Measurements from ENCODE around the gene CFAP251.
"Not testable (repeated sequence)": the region's sequence is repeated elsewhere in the genome, so short reads cannot be mapped to it uniquely, and the experiment has no call there.

CFAP251 gene, protein sequence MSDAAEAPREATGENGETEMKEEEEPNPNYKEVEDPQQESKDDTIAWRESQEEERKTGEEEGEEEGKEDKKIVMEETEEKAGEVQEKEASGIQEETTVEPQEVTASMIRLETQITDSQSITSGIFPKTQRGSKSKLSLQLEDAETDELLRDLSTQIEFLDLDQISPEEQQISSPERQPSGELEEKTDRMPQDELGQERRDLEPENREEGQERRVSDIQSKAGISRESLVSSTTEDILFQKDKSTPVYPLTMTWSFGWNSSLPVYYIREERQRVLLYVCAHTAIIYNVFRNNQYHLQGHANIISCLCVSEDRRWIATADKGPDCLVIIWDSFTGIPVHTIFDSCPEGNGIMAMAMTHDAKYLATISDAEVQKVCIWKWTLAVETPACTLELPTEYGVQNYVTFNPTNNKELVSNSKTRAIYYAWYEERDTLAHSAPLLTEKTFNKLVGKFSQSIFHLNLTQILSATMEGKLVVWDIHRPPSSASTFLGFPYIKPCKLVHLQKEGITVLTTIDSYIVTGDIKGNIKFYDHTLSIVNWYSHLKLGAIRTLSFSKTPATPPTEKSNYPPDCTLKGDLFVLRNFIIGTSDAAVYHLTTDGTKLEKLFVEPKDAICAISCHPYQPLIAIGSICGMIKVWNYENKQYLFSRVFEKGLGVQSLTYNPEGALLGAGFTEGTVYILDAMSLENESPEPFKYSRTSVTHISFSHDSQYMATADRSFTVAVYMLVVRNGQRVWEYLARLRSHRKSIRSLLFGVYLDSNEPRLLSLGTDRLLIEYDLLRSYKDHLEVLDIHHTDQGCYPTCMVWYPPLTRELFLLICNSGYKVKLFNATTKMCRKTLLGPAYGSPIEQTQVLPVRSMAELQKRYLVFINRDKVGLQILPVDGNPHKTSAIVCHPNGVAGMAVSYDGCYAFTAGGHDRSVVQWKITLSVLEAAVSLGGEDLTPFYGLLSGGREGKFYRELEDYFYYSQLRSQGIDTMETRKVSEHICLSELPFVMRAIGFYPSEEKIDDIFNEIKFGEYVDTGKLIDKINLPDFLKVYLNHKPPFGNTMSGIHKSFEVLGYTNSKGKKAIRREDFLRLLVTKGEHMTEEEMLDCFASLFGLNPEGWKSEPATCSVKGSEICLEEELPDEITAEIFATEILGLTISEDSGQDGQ

DNA sequence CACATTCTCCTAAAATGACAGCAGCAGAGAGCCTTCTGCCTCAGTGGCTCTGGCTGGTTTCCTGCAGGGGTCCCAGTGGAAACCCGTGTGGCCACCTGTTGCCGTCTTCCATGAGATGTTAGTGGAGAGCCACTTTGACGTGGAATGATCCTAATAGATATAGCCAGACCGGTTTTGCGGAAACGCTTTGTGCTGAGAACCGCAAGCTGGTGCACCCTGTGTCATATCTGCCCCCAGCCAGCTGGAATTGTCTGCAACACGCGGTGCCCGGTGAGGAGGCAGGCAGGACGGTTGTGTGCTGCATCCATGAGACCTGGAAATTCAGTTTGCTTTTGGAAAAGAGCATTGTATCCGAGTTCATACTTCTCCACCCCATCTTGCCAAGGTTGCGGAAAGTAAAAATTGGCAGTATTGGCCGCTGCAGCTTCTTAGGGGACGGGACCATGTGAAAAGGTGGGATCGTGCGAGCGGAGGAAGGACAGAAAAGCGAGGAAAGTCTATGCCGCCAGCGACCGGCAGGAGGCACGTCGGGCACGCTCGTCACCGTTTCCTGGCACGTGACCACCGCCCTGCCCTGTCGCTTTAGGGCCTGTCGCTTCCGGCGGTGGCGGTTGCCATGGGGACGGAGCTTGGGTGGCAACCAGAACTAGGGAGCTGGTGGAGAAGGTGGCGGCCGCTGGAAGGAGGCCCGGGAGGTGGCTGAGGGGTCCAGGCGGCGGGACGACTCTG, at the start of gene CFAP251:
Gene CFAP251 (plus strand): TSS at position 643 of the 729 bp plus-strand sequence. CDS start 2,714 bp downstream, outside the sequence.
- DNase-seq (ENCODE audit: low read depth), result peak; percentile 83

GRCh38 chr12:121869229-121869628, 49.2 kb upstream of the CFAP251 start:
- not testable (repeated sequence) for DNase-seq (ENCODE audit: low read depth)

DNA sequence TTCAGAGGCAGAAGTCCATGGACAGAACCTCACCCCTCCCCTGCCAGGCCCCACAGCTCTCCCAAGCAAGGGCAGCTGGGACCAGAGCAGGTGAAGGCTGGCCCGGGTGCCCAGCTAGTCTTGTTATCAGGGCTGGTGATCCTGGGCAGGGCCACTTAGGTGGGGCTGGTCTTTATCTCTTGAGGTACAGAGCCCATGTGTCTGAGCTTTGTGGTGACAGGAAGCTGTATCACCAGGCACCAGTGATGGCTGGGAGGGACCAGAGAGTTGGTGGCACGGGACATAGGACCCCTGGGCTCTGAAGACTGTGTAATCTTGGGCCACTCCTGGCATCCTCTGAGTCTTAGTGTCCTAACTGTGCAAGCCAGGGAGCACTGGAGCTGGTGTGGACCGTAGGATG, 46.9 kb upstream of the CFAP251 start:
- peak; percentile 68 for DNase-seq (ENCODE audit: low read depth)

- DNase-seq (ENCODE audit: low read depth), result no peak
Observed at GRCh38 chr12:121872546-121873215, 45.7 kb upstream of the CFAP251 start.

DNA sequence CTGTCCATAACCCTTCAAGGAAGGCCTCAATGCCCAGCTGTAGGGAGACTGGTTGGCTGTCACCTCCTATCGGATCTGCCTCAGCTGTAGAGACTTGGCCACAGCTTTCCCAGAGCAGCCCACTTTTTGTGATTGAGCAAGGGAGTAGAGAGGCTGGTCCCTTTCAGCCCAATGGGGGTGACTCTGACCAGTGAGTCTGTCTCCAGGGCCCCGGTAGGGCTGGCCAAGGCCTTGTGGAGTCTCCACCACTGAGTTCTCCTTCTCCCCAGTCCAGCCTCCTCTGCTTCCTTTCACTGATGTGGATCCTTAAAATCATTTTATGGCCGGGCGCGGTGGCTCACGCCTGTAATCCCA, 45.2 kb upstream of the CFAP251 start:
- no peak for DNase-seq (ENCODE audit: low read depth)

DNA sequence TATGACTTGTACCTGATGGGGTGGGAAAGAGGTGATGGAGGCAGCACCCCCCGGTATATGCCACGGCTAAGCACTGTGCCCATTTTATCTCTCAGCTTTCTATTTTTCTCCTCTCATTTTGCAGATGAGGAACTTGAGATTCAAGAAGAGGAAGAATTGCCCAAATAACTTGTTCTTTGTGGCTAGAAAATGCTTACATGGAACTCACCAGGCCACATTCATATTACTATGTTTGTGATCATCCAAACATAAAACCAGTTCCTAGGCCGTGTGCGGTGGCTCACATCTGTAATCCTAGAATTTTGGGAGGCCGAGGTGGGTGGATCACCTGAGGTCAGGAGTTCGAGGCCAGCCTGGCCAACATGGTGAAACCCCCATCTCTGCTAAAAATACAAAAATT, 44.3 kb upstream of the CFAP251 start:
- DNase-seq (ENCODE audit: low read depth), result no peak

- no peak for DNase-seq (ENCODE audit: low read depth)
Observed at GRCh38 chr12:121875582-121875981, 42.8 kb upstream of the CFAP251 start.

GRCh38 chr12:121876080-121876447, 42.3 kb upstream of the CFAP251 start:
- DNase-seq (ENCODE audit: low read depth), result not testable (repeated sequence)

- no peak for DNase-seq (ENCODE audit: low read depth)
Observed at GRCh38 chr12:121883315-121883660, 35.1 kb upstream of the CFAP251 start.

- DNase-seq (ENCODE audit: low read depth), result not testable (repeated sequence)
Observed at GRCh38 chr12:121885129-121885528, 33.3 kb upstream of the CFAP251 start.

GRCh38 chr12:121888083-121888477, 30.3 kb upstream of the CFAP251 start:
- no peak for DNase-seq (ENCODE audit: low read depth)

DNA sequence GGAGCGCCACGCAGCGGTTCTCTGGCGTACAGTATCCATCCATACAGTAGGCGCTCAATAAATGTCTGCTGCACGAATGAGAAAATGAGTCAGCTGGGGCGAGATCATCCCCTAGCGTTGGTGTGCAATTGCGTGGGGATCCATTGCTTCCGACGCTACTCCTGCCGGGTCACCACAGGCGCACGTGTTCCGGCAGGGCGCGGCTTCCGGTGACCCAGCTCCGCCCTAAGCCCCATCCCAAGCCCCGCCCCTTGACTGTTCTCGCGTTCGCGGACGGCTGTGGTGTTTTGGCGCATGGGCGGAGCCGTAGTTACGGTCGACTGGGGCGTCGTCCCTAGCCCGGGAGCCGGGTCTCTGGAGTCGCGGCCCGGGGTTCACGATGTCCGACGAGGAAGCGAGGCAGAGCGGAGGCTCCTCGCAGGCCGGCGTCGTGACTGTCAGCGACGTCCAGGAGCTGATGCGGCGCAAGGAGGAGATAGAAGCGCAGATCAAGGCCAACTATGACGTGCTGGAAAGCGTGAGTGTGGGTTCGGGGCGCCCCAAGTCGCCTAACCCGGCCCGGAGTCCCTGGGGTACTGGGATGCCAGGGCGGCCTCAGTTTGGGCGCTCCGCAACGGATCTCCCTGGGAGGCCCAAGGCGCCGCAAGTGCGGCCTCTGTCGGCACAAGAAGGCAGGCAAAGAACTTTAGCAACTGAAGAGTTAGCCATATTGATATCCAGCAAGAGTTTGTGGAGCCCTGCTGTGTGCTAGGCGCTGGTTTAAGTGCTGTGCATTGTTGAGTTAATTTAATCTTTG, 29.7 kb upstream of the CFAP251 start, which contains the start of gene PSMD9:
Gene PSMD9 (plus strand): TSS at position 313 of the 796 bp plus-strand sequence. CDS start 67 bp downstream, at position 380.
- DNase-seq (ENCODE audit: low read depth), result peak; percentile 98

- peak; percentile 32 for DNase-seq (ENCODE audit: low read depth)
Observed at GRCh38 chr12:121889274-121889624, 29.1 kb upstream of the CFAP251 start.

DNA sequence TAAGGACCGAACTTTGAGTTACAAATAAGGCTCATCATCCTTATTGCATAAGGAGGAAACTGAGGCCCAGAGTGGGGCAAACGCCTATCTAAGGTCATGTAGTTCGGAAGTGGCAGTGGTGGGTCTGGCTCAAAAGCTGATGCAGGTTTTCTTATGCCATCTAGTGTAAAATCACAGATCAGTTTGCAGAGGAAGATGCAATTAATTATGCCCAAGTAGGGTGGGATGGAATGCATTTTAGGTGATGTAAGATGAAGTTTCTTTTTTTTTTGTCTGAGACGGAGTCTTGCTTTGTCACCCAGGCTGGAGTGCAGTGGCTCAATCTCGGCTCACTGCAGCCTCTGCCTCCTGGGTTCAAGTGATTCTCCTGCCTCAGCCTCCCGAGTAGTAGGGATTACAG, 28.7 kb upstream of the CFAP251 start:
- DNase-seq (ENCODE audit: low read depth), result not testable (repeated sequence)

DNA sequence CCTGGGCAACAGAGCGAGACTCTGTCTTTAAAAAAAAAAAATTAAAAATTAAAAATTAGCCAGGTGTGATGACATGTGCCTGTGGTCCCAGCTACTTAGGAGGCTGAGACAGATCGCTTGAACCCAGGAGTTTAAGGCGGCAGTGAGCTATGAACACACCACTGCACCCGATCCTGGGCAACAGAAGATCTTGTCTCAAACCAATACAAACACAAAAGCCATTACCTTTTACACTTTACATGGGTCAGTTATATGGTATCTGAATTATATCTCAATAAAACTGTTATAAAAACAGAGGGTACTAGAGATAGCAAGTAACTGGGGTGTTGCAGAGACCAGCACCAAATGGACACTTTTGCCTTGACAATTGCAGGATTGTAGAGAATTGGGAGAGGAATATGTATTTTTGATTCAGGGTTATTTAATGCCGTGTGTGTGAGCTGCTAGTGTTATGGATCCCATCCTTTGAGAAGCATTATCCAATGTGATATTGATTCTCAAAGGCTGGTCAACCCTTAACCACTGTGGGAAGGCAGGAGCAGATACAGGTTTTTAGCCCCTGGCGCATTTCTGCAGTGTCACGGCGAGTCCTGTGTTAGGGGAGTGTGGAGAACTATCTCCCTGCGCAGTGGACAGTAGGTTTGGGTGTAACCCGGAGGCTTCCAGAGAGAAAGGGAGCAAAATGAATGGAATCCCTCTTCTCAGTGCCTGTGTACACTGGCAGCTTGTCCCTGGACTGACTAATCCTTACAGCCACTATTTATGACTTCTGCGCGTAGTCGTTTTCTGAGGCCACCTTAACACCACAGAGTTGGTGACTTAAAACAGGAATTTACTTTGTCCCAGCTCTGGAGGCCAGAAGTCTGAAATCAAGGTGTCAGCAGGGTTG, 25.5 kb upstream of the CFAP251 start:
- no peak for DNase-seq (ENCODE audit: low read depth)

DNA sequence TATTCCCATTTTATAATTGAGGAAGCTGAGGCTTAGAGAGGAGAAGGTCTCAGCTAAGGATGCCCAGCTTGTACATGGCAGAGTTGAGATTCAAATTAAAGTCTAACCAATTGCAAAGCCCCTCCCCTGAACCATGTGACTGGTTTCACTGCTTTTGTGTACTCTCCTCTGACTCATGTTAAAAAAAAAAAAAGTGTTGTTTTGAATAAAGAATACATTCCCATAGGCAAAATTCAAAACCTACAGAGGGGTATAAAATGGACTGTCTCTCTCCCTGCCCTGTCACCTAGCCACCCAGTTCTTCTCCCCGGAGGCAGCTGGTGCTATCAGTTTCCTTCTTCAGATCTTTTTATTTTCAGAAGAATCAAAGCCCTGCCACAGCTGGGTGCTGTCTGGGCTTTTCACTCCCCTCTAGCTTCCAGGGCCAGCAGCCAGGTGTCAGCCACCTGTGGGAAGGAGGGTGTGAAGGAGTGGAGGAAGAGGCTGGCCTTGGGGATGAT, 24.4 kb upstream of the CFAP251 start:
- DNase-seq (ENCODE audit: low read depth), result no peak

DNA sequence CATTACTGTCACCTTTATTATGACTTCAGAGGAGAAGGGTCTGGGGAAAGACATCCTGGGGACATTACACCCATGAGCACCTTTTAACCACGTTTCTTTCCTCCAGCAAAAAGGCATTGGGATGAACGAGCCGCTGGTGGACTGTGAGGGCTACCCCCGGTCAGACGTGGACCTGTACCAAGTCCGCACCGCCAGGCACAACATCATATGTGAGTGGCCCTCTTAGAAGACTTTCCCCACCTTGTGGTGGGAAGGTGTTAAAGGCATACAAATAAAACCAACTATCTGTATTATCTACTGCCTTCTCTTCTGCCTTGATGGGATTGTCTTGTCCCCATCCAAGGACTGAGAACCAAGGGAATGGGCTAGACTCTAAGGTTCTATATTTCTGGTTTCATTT, 23.8 kb upstream of the CFAP251 start:
- DNase-seq (ENCODE audit: low read depth), result no peak

DNA sequence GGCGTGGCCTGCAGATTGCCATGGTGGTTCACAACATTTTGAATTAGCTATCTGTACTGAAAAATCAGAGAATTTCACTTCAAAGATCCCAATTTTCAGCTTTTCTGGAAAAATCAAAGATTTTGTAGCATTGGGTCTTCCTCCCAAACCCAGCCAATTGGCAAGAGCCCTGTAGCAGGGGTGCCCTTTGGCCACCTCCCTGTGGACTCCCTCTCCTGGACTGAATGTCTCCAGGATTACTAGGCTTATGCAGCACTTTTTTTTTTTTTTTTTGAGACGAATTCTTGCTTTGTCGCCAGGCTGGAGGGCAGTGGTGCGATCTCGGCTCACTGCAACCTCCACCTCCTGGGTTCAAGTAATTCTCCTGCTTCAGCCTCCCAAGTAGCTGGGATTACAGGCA, 20.1 kb upstream of the CFAP251 start:
- no peak for DNase-seq (ENCODE audit: low read depth)

GRCh38 chr12:121899590-121899989, 18.8 kb upstream of the CFAP251 start:
- no peak for DNase-seq (ENCODE audit: low read depth)
